VCaP (cell line): Measurements from ENCODE around the gene PKM.
A peak's percentile ranks its signal among the peaks of the same experiment; 100 is the strongest.

ENCODE experiments used
- H3K27ac ChIP-seq: fragments of 450-650 bp; 2 replicates; pipeline ENCODE4 v1.5.1; 2017
- TF ChIP-seq, protein P1 (sequence below): fragments of 450-650 bp; conservative IDR thresholded peaks from 2 replicates; pipeline ENCODE4 v1.5.1; 2017; ENCODE audit warnings: mild to moderate bottlenecking, moderate library complexity

PKM gene

DNA sequence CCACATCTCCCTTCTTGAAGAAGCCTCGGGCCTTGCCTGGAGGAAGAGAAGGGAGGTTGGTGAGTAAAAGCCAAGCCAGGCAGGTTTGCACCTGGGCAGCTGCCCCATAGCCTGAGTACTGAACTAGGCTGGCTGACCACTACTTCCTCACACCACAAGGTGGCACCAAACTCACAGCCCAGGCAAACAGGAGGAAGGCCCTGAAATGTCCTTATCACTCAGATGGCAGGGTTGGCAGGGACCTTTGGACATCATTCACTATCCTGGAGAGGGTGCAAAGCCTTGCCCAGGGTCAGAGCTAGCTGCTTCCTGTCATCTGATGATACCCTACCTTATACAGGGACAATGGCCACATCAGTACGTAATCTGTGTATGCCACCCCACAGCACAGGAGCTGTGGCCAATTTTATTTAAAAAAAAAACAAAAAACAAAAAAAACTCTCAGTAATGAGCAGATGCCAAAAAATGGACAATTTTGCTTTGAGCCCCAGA is 31.2 kb downstream of the PKM start:
- H3K27ac ChIP-seq = peak overlapping the region; percentile 42
- TF ChIP-seq, protein P1, sequence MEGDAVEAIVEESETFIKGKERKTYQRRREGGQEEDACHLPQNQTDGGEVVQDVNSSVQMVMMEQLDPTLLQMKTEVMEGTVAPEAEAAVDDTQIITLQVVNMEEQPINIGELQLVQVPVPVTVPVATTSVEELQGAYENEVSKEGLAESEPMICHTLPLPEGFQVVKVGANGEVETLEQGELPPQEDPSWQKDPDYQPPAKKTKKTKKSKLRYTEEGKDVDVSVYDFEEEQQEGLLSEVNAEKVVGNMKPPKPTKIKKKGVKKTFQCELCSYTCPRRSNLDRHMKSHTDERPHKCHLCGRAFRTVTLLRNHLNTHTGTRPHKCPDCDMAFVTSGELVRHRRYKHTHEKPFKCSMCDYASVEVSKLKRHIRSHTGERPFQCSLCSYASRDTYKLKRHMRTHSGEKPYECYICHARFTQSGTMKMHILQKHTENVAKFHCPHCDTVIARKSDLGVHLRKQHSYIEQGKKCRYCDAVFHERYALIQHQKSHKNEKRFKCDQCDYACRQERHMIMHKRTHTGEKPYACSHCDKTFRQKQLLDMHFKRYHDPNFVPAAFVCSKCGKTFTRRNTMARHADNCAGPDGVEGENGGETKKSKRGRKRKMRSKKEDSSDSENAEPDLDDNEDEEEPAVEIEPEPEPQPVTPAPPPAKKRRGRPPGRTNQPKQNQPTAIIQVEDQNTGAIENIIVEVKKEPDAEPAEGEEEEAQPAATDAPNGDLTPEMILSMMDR = peak; percentile 97

DNA sequence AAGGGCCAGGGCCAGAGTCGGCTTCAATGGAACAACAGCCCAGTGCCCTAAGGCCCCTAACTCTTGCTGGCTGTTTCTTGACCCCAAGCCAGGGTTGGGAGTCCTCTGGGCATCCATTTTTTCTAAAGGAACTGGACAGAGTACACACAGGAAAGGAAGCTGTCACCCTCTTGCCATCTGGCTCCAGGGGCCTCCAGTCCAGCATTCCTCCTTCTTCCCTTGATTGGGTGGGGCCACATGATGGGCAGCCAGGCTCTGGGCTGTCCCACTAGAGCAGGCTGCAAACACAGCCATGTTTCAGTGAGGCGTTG is 31.8 kb downstream of the PKM start:
- H3K27ac ChIP-seq = no peak overlapping the region
- TF ChIP-seq, protein P1 = no peak

DNA sequence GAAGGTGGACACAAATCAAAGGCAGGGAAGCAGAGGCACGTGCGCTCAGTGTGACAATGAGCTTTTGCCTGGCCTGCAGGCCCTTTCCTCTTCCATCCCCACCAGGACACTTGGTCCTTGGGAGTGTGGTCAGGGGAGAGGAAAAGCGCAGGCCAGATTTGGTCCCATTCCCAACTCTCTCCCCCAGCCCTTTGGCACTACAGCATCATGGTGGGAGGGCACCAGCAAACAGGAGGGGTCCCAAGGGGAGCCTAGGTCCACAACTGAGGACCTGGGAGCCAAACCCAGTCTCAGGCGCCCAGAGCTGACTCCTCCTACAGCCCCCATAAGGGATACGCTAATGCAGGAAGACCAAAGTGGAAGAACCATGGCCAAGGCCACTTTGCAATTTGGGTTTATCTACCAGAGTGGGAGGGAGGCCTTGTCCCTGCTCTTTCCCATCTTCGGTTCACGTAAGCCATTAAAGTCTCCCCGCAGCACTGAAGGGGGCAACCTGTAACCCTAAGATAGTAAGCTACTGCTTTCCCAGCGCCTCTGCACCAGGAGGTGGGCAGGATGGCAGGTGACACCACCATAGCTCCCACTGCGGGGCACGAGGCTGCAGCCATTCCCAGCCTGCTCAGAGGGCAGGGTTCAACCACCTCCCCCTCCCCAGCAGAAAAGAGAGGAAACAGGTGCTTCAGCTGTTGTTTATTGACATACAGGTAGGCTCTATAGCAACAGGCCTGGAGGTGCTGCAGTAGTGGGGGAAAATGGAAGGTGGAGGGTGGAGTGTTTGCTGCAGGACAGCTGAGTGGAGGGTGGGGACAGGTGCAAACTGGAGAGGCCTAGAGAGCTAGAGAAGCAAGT is 32.4 kb downstream of the PKM start:
- no peak overlapping the region for H3K27ac ChIP-seq
- TF ChIP-seq, protein P1 = no peak

DNA sequence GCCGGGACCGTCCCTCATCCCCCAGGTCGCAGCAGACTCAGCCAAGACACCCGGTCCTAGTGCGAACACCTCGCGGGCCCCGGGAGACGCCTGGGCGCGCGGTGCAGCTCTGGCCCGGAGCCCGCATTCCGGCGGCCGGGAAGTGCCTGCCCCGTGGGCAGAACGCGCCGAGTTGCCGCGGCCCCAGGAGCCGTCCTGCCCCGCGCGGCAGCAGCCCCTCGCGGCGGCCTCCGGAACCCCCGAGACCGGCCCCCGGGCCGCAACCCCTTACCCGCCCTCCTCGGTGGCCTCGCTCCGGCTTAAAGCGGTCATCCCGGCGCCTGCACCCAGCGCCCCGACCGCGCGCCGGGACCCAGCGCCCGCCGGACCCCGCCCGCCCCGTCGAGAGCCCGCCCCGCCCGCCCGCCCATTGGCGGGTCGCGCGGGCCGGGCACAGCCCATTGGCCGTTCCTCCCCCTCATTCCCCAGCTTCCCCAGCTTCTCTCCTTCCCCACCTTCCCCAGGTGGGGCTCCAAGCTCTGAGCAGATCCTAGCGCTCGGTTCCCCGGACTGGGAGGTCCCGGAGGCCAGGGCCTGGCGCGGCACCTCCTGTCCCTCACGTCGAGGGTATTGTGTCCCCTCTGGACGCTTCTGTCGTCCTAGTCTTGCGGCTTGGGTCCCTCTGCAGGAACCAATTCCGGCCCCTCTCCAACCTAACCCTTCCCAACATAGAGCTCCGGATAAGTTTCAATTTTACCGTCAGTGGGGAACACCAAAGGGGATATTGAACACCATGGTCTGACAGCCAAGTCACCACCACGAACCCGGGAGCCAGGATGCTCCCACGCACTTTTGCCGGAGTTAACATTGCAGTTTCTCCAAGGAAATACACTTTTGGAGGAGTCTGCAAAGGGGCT is 33.3 kb downstream of the PKM start, which contains the start of gene GRAMD2A:
Gene GRAMD2A (minus strand): TSS at position 328 of the 896 bp plus-strand sequence.
- TF ChIP-seq, protein P1 = no peak
- H3K27ac ChIP-seq = no peak within 1 kb of the TSS

DNA sequence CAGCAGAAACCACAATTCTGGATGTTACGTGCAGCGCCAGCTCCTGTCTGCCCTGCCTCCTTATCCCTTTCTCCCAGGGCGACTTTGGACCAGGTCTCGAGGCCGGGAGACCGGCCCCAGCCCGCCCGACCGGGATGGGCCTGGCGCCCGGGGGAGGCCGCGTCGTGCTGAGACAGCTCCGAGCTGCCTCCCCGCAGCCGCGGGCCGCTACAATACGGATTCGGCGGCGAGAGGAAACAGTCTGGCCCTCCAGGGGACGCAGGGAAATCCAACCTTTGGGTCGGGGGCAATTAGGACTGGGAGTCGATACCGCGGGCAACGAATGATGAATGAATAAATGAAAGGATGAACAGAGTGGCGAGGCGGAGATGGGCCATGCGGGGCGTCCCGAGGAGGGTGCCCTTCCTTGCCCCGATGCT is 33.9 kb downstream of the PKM start:
- TF ChIP-seq, protein P1 = no peak
- H3K27ac ChIP-seq = no peak overlapping the region

DNA sequence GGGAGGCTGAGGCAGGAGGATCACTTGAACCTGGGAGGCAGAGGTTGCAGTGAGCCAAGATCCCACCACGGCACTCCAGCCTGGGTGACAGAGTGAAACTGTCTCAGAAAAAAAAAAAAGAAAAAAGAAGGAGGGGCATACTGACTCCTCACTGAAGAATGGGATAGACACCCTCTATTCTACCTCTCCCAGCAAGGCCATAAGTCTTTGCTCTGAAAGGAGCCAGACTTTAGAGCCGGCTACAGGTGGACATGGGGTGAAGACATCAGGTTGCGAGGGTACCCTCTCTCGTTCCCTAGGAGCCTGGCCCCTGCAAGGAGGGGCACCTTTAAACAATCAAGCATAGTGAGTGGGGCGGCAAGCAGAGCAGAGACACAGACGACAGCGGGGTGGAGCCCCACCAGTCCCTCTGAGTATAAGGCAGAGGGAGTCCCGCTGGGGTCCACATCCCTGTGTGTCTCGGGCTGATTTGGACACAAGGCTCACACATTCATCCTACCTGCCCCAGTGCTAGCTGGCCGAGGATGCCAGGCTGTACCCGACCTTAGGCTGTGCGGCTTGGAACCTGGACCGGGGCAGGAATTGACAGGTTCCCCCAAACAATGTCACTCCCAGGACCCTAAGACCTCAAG is 34.5 kb downstream of the PKM start:
- H3K27ac ChIP-seq = no peak overlapping the region
- TF ChIP-seq, protein P1 = no peak

DNA sequence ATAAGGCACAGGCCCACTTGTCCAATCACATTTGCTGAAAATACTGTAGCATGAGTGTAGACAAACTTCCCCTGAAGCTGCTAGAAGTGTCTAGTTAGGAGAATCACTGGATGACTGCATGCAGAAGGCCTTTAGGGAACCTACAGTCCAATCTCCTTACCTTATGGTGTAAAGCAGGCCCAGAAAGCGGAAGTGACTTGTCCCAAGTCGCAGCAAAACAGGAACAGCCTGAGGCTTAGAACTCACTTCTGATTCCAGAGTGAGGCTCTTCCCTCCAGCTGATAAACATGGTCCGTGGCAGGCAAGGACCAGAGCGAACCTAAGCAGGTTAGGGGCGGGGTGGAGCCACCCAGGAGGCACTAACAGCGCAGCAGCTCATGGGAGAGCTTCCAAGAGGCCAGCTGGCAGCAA is 35.9 kb downstream of the PKM start:
- TF ChIP-seq, protein P1 = no peak
- peak overlapping the region; percentile 21; the same call in 1 of the 2 replicates for H3K27ac ChIP-seq
